ENCODE results near the gene FMN1. TPM values are rescaled to one million over a fixed set of nuclear protein-coding genes. Genes with fewer than 3 reads are reported as not detected.

FMN1 gene
- total and polyA plus RNA-seq, 2 of the 13 experiments (the other 11 are each of a cell fraction or from before 2014, with no cell fraction given) = 0.20 to 0.60 TPM

DNA sequence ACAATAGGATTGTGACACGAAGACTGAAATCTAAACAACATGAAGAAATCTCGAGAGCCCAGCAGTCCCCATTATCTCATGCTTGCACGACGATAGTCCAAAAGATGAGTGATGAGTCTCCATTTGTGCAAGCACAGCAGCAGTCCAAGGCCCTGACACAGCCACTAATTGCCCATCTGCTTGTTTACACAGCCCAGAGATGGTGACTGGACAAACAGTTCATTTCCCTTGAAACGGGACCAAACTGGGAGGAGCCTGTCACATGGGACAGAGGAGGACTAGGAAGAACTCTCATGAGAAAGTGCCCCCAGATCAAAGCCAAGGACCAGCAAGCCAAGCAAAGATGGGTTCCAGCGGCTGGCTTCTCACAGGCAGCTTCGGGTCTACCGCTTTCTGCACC, 355.7 kb downstream of the FMN1 start:
- Histone ChIP-seq H3K4me1 (ENCODE audit: insufficient read depth, low read length) (peaks cover 17% of the 10 kb centered on the region), H3K9ac (ENCODE audit: insufficient read depth, low read depth, low read length) (no peak overlapping the region), H3K27ac (ENCODE audit: extremely low read length, insufficient read depth, low read length) (no peak overlapping the region), H3K4me3 (replicated peaks in 1 of 3; ENCODE audit: insufficient read depth in 1 of 3, low read depth in 2 of 3, low read length in 3 of 3) (no peak overlapping the region), H2AFZ (ENCODE audit: low read length) (no peak overlapping the region), H3K4me2 (ENCODE audit: low read depth, low read length) (peak overlapping the region; percentile 47), H3K79me2 (ENCODE audit: insufficient read depth, low read length) (no peaks in the 10 kb centered on the region), H3K27me3 (ENCODE audit: control insufficient read depth in 1 of 2, insufficient read depth in 2 of 2, low read length in 2 of 2) (no peaks in the 10 kb centered on the region), H3K9me3 (ENCODE audit: low read length) (no peaks in the 10 kb centered on the region), H3K36me3 (replicated peaks in 1 of 2; ENCODE audit: control insufficient read depth in 1 of 2, insufficient read depth in 2 of 2, low read length in 2 of 2) (no peaks in the 10 kb centered on the region), H4K20me1 (ENCODE audit: insufficient read depth, low read length) (no peaks in the 10 kb centered on the region)
- no TSS peak for BruUV-seq (replicated peaks)
- intact Hi-C loops (cut with micrococcal nuclease; ENCODE audit: unreplicated experiment) = no loop called here
- FAIRE-seq (peak; percentile 44), DNase-seq (ENCODE audit: low spot score) (peak; percentile 71), ATAC-seq (peak; percentile 90)
- ChIA-PET CTCF (ENCODE audit: low intra/inter-chr PET ratio, low total read pairs) (no interaction called here), POLR2A (no interaction called here)
- WGBS (ENCODE audit: low lambda C conversion rate) = 1% methylated on average over 6 of the region's 8 CpGs
- in situ Hi-C loops (cut with HindIII; ENCODE audit: extremely low pct_ligation_motif_present, low pct_unique_long_range_greater_than_20kb) = loop anchor here (5.0 kb wide), 1 partner anchor 167 kb away; no protein-coding TSS in a partner anchor
- TF ChIP-seq ZNF577 (CRISPR knock-in tag; IDR thresholded peaks at IDR 0.05; ENCODE audit: borderline replicate concordance, low read depth) (no peak), SOX6 (IDR thresholded peaks at IDR 0.05) (no peak), SOX6 (CRISPR knock-in tag; IDR thresholded peaks at IDR 0.05) (0 out of 2 replicates have a peak, but pooled peaks have one; percentile 19), ZBTB43 (CRISPR knock-in tag; conservative IDR thresholded peaks at IDR 0.05) (peak; percentile 76; the same call in 1 of the 2 replicates), ZNF138 (CRISPR knock-in tag; IDR thresholded peaks at IDR 0.05; ENCODE audit: low read depth) (no peak), DR1 (CRISPR knock-in tag; IDR thresholded peaks at IDR 0.05) (no peak), CREBL2 (CRISPR knock-in tag; IDR thresholded peaks at IDR 0.05; ENCODE audit: borderline replicate concordance) (no peak), ZNF337 (CRISPR knock-in tag; IDR thresholded peaks at IDR 0.05; ENCODE audit: borderline replicate concordance, low read depth) (no peak), ZSCAN21 (CRISPR knock-in tag; IDR thresholded peaks at IDR 0.05; ENCODE audit: borderline replicate concordance) (no peak), SP1 (IDR thresholded peaks at IDR 0.05) (no peak), SP1 (CRISPR knock-in tag; IDR thresholded peaks at IDR 0.05) (no peak), ZNF276 (CRISPR knock-in tag; IDR thresholded peaks at IDR 0.05; ENCODE audit: low read depth) (no peak), NR1H2 (CRISPR knock-in tag; IDR thresholded peaks at IDR 0.05; ENCODE audit: borderline replicate concordance, low read depth) (no peak), HNF1B (CRISPR knock-in tag; IDR thresholded peaks at IDR 0.05) (no peak), TBX3 (IDR thresholded peaks at IDR 0.05; ENCODE audit: borderline replicate concordance) (no peak), ZNF12 (CRISPR knock-in tag; IDR thresholded peaks at IDR 0.05) (no peak), ZFP37 (CRISPR knock-in tag; IDR thresholded peaks at IDR 0.05; ENCODE audit: borderline replicate concordance) (no peak), ZZZ3 (CRISPR knock-in tag; IDR thresholded peaks at IDR 0.05; ENCODE audit: borderline replicate concordance) (no peak), ZNF501 (CRISPR knock-in tag; IDR thresholded peaks at IDR 0.05) (no peak), REXO4 (CRISPR knock-in tag; IDR thresholded peaks at IDR 0.05; ENCODE audit: borderline replicate concordance) (no peak)

Measured in HepG2 (cell line).